HCT116 (cell line): Measurements from ENCODE around the gene SCAI. TPM values are rescaled to one million over a fixed set of nuclear protein-coding genes. Genes with fewer than 3 reads are reported as not detected.
A peak's percentile ranks its signal among the peaks of the same experiment; 100 is the strongest.

Experiments used
- ATAC-seq: fragments of 200-7000 bp; cut with Tn5 transposase; 2 replicates; pipeline ENCODE4 v1.9.1; 2020; ENCODE audit warnings: mild to moderate bottlenecking, moderate library complexity
- BruUV-seq: library from RNA; stranded (reverse); fragments of 400-500 nt; replicated peaks from 2 replicates; lab custom pipeline; 2021; lab: Mats Ljungman, UMichigan
- CTCF ChIA-PET: fragments of 300-600 bp; sonication (Branson Sonifier 250); formaldehyde crosslinking; loops from one replicate; lab custom pipeline; 2021; ENCODE audit warnings: antibody characterized with exemption; lab: Charles Lee
- POLR2A ChIA-PET: fragments of 300-600, 350-600 bp; sonication (Branson Sonifier 250); formaldehyde crosslinking; loops from one replicate; lab custom pipeline; 2021; ENCODE audit warnings: antibody characterized with exemption; lab: Charles Lee
- RAD21 ChIA-PET, 2 experiments: fragments of 300-600 bp; sonication (Branson Sonifier 250); formaldehyde crosslinking; loops; one replicate each; lab custom pipeline; 2023; ENCODE audit warnings: low total read pairs in 2 of 2; ENCODE audit not compliant: uncharacterized antibody in 2 of 2, unreplicated experiment in 2 of 2, low non-redundant PET in 1 of 2; lab: Charles Lee
- DNase-seq: peaks from one replicate; pipeline ENCODE4 v3.0.0-alpha.2; 2010; ENCODE audit warnings: low read depth, low spot score
- H2AFZ ChIP-seq: fragments of 200-600 bp; shearing (Covaris generic), sonication (generic); 2 replicates; pipeline ENCODE4 v1.6.1; 2017; ENCODE audit warnings: low read depth, mixed run types, mixed read lengths, antibody characterized with exemption, low read length; ENCODE audit not compliant: poor library complexity, severe bottlenecking
- H3K27ac ChIP-seq: 2 replicates; pipeline ENCODE4 v1.5.1; 2012; ENCODE audit warnings: low read depth, low read length
- H3K27me3 ChIP-seq: fragments of 200-600 bp; sonication (generic); 2 replicates; pipeline ENCODE4 v1.6.1; 2016; ENCODE audit warnings: mixed run types, low read length, mixed read lengths; ENCODE audit not compliant: insufficient read depth
- H3K36me3 ChIP-seq, 2 experiments: fragments of 200-500 bp in 1 of 2; fragments of 200-600 bp in 1 of 2; sonication (Bioruptor generic) in 1 of 2; sonication (generic) in 1 of 2; 2 replicates each; pipeline versions ENCODE4 v1.5.1 to v1.6.1; 2014 to 2016; ENCODE audit warnings: low read length in 2 of 2, inconsistent platforms in 1 of 2, mixed read lengths in 1 of 2, mixed run types in 1 of 2; ENCODE audit not compliant: insufficient read depth in 2 of 2, control insufficient read depth in 1 of 2
- H3K4me1 ChIP-seq, 2 experiments: fragments of 200-600 bp in 1 of 2; sonication (generic) in 1 of 2; 2 replicates each; pipeline versions ENCODE4 v1.5.1 to v1.6.1; 2012 to 2017; ENCODE audit warnings: low read length in 2 of 2, inconsistent platforms in 1 of 2, mild to moderate bottlenecking in 1 of 2, mixed read lengths in 1 of 2, mixed run types in 1 of 2, moderate library complexity in 1 of 2; ENCODE audit not compliant: insufficient read depth in 2 of 2, control insufficient read depth in 1 of 2
- H3K4me2 ChIP-seq: fragments of 200-600 bp; sonication (generic); 2 replicates; pipeline ENCODE4 v1.6.1; 2017; ENCODE audit warnings: mixed run types, low read length, mixed read lengths
- H3K4me3 ChIP-seq, 2 experiments: fragments of 200-600 bp in 1 of 2; sonication (generic) in 1 of 2; replicated peaks in 1 of 2; 2 replicates each; pipeline ENCODE4 v1.5.1; 2011 to 2016; ENCODE audit warnings: low read length in 2 of 2, control low read depth in 1 of 2, low read depth in 1 of 2, mild to moderate bottlenecking in 1 of 2, mixed read lengths in 1 of 2, mixed run types in 1 of 2
- H3K79me2 ChIP-seq: fragments of 200-600 bp; sonication (generic); 2 replicates; pipeline ENCODE4 v1.6.1; 2017; ENCODE audit warnings: mild to moderate bottlenecking, mixed run types, low read length, moderate library complexity, mixed read lengths; ENCODE audit not compliant: insufficient read depth
- H3K9ac ChIP-seq: fragments of 200-600 bp; sonication (generic); 2 replicates; pipeline ENCODE4 v1.6.1; 2016; ENCODE audit warnings: low read length, mixed read lengths
- H3K9me2 ChIP-seq: fragments of 200-600 bp; sonication (generic), shearing (Covaris generic); 2 replicates; pipeline ENCODE4 v1.6.1; 2017; ENCODE audit warnings: mixed run types, mild to moderate bottlenecking, moderate library complexity; ENCODE audit not compliant: insufficient read depth
- H3K9me3 ChIP-seq, 2 experiments: fragments of 200-500 bp in 1 of 2; fragments of 200-600 bp in 1 of 2; sonication (Bioruptor generic) in 1 of 2; sonication (generic) in 1 of 2; 2 replicates each; pipeline ENCODE4 v1.6.1; 2014 to 2017; ENCODE audit warnings: low read length in 2 of 2, mixed read lengths in 2 of 2, inconsistent platforms in 1 of 2, low read depth in 1 of 2, mild to moderate bottlenecking in 1 of 2, mixed run types in 1 of 2, moderate library complexity in 1 of 2; ENCODE audit not compliant: control insufficient read depth in 1 of 2, insufficient read depth in 1 of 2
- H4K20me1 ChIP-seq: fragments of 200-600 bp; sonication (generic), shearing (Covaris generic); 2 replicates; pipeline ENCODE4 v1.6.1; 2017; ENCODE audit warnings: mixed run types, mild to moderate bottlenecking, moderate library complexity; ENCODE audit not compliant: insufficient read depth
- CEBPB ChIP-seq: IDR thresholded peaks from 2 replicates; pipeline ENCODE4 v1.6.1; 2012; ENCODE audit warnings: low read depth
- CTCF ChIP-seq, 3 experiments: fragments of 200-600 bp in 1 of 3; sonication (generic) in 1 of 3; IDR thresholded peaks in 2 of 3; conservative IDR thresholded peaks in 1 of 3; 2 replicates each; pipeline ENCODE4 v1.5.1; 2012 to 2017; ENCODE audit warnings: low read depth in 2 of 3, low read length in 2 of 3, antibody characterized with exemption in 1 of 3, borderline replicate concordance in 1 of 3, control low read depth in 1 of 3, mild to moderate bottlenecking in 1 of 3, mixed read lengths in 1 of 3, mixed run types in 1 of 3, moderate library complexity in 1 of 3; ENCODE audit not compliant: insufficient read depth in 1 of 3
- EZH2 ChIP-seq: fragments of 200-600 bp; sonication (generic); IDR thresholded peaks from 2 replicates; pipeline ENCODE4 v1.6.1; 2017; ENCODE audit warnings: antibody characterized with exemption, mixed run types
- JUND ChIP-seq: IDR thresholded peaks from 2 replicates; pipeline ENCODE4 v1.6.1; 2012
- MAX ChIP-seq: IDR thresholded peaks from 2 replicates; pipeline ENCODE4 v1.6.1; 2012
- POLR2AphosphoS5 ChIP-seq: IDR thresholded peaks from 2 replicates; pipeline ENCODE4 v1.6.1; 2011; ENCODE audit warnings: mild to moderate bottlenecking, low read depth, low read length, moderate library complexity
- RAD21 ChIP-seq: IDR thresholded peaks from 2 replicates; pipeline ENCODE4 v1.6.1; 2012; ENCODE audit warnings: low read depth, mild to moderate bottlenecking
- SIN3A ChIP-seq: IDR thresholded peaks from 2 replicates; pipeline ENCODE4 v1.6.1; 2012; ENCODE audit warnings: low read depth
- ZBTB33 ChIP-seq: IDR thresholded peaks from 2 replicates; pipeline ENCODE4 v1.6.1; 2011; ENCODE audit warnings: mild to moderate bottlenecking, low read length, moderate library complexity; ENCODE audit not compliant: insufficient replicate concordance; ENCODE audit errors: extremely low read depth
- intact Hi-C: fragments of 100-400 bp; cut with micrococcal nuclease; formaldehyde crosslinking; loops from 2 replicates; pipeline ENCODE4 v1.10.0; 2022
- total RNA-seq: library from RNA; stranded (reverse); gene quantifications from one replicate; pipeline ENCODE4 v1.2.1, GENCODE V29; 2021; ENCODE audit not compliant: unreplicated experiment

Gene SCAI
- total RNA-seq, 1 experiment from 2014 or later, result 14.0 TPM

GRCh38 chr9:124897570-124898460, 245.5 kb downstream of the SCAI start:
- ChIA-PET RAD21 (no interaction called here), CTCF (no interaction called here), POLR2A (no interaction called here)
- Histone ChIP-seq H3K9ac (no peak overlapping the region), H3K9me3 (no peaks in the 10 kb centered on the region), H3K79me2 (no peaks in the 10 kb centered on the region), H3K9me2 (no peaks in the 10 kb centered on the region), H3K27me3 (no peaks in the 10 kb centered on the region), H3K36me3 (peaks cover 0 to 2% of the 10 kb centered on the region in 2 experiments; a peak in 2 of 4 replicates), H3K4me3 (no peak overlapping the region), H2AFZ (no peak overlapping the region), H3K4me1 (no peaks in the 10 kb centered on the region), H4K20me1 (no peaks in the 10 kb centered on the region), H3K4me2 (no peak overlapping the region), H3K27ac (no peak overlapping the region)
- DNase-seq, result no peak
- no peak for TF ChIP-seq JUND
- no peak for TF ChIP-seq POLR2AphosphoS5
- TF ChIP-seq MAX, result no peak
- intact Hi-C loops, result no loop called here
- no TSS peak for BruUV-seq
- no peak for ATAC-seq

- peak; percentile 10 for DNase-seq
- TF ChIP-seq ZBTB33 (no peak), SIN3A (no peak), RAD21 (peak; percentile 65), CTCF (IDR thresholded peaks at IDR 0.05 in 2 of 3, conservative IDR thresholded peaks at IDR 0.05 in 1 of 3; ENCODE audit: borderline replicate concordance in 1 of 3, insufficient read depth in 1 of 3, low read depth in 2 of 3, low read length in 2 of 3) (peak; percentile 35 to 56 (median 55); a peak in 5 of 6 replicates), CEBPB (no peak), EZH2 (no peak)
- Histone ChIP-seq H3K27me3 (no peaks in the 10 kb centered on the region), H3K9me2 (no peaks in the 10 kb centered on the region), H3K4me3 (no peak overlapping the region), H3K27ac (no peak overlapping the region), H3K4me1 (no peaks in the 10 kb centered on the region), H3K36me3 (peaks cover 0 to 2% of the 10 kb centered on the region in 2 experiments), H3K9me3 (no peaks in the 10 kb centered on the region), H3K79me2 (no peaks in the 10 kb centered on the region), H3K4me2 (no peak overlapping the region), H2AFZ (no peak overlapping the region), H3K9ac (no peak overlapping the region), H4K20me1 (no peaks in the 10 kb centered on the region)
- peak; percentile 89 for ATAC-seq
- RAD21 ChIA-PET, result no interaction called here
- POLR2A ChIA-PET, result no interaction called here
- CTCF ChIA-PET, result no interaction called here
- no TSS peak for BruUV-seq
- intact Hi-C loops, result loop anchor here (1.0 kb wide), 1 partner anchor 123 kb away; the partner anchor contains the start of gene NR6A1
These were observed 248.6 kb downstream of the SCAI start for GRCh38 chr9:124894741-124895170.
